Superior temporal gyrus (tissue), 1 donor: ENCODE data around the gene RAB9A.

Source experiments
- DNase-seq: peaks from one replicate; pipeline ENCODE4 v3.0.0-alpha.2; 2016; ENCODE audit errors: extremely low spot score

The RAB9A gene

DNA sequence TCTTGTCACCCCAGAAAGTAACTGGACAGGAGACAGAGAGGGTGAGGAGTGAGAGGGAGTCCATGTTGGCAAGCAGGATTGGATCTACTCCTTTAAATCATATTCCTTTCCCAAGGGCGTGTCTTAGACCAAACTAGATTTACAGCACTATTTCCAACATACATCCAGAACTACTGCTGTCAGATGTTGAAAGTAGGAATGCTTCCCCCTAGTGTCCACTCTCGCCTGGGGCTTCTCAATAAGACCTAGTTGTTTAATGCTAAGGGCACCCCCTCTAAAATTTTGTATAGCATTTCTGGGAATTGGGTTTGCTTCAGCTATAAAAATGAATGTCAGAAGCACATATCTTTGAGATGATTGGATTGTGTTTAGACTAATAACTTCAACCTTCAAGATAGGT is 58.9 kb downstream of the RAB9A start:
- DNase-seq = no peak

- no peak for DNase-seq
Measured at GRCh38 chrX:13748486-13748885, 59.6 kb downstream of the RAB9A start.

DNA sequence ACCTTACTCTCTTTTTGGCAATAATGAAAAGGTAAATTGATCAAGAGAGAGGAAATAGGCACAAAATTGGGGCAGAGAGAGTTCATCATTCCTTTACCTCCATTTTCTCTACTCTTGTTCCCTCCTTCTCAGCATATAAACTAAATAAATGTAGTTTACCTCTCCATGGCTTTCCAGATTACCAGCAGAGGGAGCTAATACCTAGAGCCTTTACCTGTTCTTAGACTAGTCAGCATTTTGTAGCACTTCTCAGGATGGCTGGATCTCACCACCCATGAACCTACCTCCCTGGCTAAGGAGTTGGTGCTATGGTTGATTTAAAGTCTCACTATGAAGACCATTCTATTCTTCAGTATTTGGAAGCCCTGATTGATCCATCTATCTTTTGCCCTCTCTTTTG is 61.3 kb downstream of the RAB9A start:
- no peak for DNase-seq

- DNase-seq = no peak
Measured at GRCh38 chrX:13750812-13751211, 61.9 kb downstream of the RAB9A start.

DNA sequence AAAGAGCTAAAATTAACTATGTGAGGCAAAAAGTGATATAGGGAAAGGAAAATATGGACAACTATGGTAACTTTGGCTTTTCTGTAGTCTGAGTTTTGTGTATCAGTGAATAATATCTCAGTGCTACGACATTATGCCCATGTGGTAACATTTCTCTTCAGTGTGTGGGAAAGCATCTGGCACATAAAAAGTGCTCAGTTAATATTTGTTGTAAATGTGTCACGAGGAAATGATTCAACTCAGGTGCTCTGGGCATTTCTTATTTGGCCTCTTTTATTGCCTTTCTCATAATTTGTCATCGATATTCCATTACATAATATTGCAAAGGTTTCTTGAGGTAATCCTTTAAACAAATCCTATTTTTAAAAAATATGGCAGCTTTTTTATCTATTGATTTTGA is 63.2 kb downstream of the RAB9A start:
- DNase-seq = no peak

DNA sequence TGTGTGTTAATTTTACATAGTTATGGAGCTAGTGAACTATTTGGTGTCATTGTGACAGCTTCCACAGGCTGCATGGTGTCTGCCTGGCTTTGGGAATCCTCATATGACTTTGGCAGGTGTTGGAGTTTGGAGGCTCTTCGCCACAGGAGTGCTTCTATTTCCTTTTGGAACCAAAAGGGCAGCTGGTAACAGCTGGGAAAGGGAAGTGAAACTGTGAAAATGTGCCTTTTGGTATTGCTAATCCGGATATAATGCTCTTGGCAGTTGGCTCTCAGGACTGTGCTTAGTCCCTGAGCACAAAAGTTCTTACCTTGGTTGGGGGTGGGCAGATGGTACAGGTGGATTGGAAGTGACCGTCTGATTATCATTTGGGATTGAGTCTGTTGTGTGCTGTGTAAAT is 63.7 kb downstream of the RAB9A start:
- no peak for DNase-seq

DNA sequence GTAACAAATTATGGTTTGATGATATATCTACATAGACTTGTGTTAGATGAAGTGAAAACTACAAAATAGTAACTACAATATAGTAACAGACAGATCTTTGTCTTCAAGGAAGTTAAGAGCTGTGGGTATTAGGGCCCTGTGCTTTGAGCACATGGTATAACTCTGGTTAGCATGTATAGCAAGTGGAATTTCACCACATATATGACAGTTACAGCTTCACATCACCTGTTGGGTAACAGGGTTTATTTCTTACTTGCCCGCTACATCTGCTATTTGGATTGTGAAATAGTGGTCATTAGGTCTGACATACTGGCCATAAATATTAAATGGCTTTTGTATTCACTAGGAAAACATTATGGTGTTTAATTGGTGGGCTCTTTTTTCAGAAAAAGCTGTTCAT is 65.8 kb downstream of the RAB9A start:
- no peak for DNase-seq

- DNase-seq = no peak
Measured at GRCh38 chrX:13755254-13755653, 66.3 kb downstream of the RAB9A start.

GRCh38 chrX:13756381-13756780 is 67.5 kb downstream of the RAB9A start:
- no peak for DNase-seq

DNA sequence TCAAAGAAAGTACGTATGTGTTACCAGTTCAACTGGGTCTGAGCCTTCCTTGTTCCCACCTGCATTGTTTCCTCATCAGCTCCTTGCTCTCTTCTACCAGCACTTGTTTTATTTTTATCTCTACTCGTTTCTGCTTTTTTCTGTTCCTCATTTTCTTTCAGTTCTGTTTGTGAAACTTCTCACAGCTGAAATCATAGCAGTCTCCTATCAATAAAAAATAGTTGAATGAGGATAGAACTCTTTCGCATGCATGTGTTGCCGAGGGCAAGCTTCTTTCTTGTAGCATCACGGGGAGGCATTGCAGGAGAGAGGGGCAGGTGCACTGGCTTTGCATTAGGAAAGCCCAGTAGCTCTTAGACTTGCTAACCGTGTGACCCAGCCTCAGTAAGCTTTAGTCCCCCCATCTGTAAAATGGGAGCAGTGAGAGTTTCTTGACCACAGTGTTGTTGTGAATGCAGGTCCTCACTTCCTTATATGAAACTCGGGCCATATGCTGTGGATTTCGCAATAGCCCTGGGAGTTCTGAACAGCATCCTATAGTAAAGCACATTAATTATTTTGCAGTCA is 70.3 kb downstream of the RAB9A start:
- DNase-seq = no peak
